Upper lobe of right lung (tissue), 1 donor: ENCODE data around the gene CHDH. TPM values are rescaled to one million over a fixed set of nuclear protein-coding genes. Genes with fewer than 3 reads are reported as not detected.

ENCODE experiments used
- ATAC-seq: fragments of 200-7000 bp; cut with Tn5 transposase; one replicate; pipeline ENCODE4 v1.9.1; 2020; ENCODE audit warnings: mild to moderate bottlenecking, moderate library complexity
- DNase-seq: peaks from one replicate; pipeline ENCODE4 v3.0.0-alpha.2; 2020
- H3K27ac ChIP-seq: fragments of 200-600 bp; one replicate; pipeline ENCODE4 v1.8.0; 2022
- H3K27me3 ChIP-seq: fragments of 200-600 bp; one replicate; pipeline ENCODE4 v1.8.0; 2022; ENCODE audit warnings: mild to moderate bottlenecking
- H3K36me3 ChIP-seq: fragments of 200-600 bp; one replicate; pipeline ENCODE4 v1.8.0; 2022
- H3K4me1 ChIP-seq: fragments of 200-600 bp; one replicate; pipeline ENCODE4 v1.8.0; 2022
- H3K4me3 ChIP-seq: fragments of 200-600 bp; one replicate; pipeline ENCODE4 v1.8.0; 2022; ENCODE audit warnings: mild to moderate bottlenecking
- H3K9me3 ChIP-seq: fragments of 200-600 bp; one replicate; pipeline ENCODE4 v1.8.0; 2022
- intact Hi-C: fragments of 100-400 bp; cut with DNase I; formaldehyde crosslinking; loops from one replicate; pipeline ENCODE4 v1.11.0; 2022
- total RNA-seq: library from RNA; stranded (reverse); fragmentation: NEBNext Ultra II Directional; extraction: Animal tissue kit (Norgen Biotek cat#: 25700); gene quantifications from one replicate; pipeline ENCODE4 v1.2.1, GENCODE V29; 2021
- TF ChIP-seq, protein P1 (sequence below): fragments of 200-600 bp; IDR thresholded peaks from one replicate; pipeline ENCODE4 v1.8.0; 2022; ENCODE audit warnings: antibody characterized with exemption
- donor health status: DM: no; HTN: yes; CAD: no; lungs with severe emphysema.

CHDH gene
- total RNA-seq, 1 donor from 2014 or later: 10.9 TPM

GRCh38 chr3:53834429-53835095 lies 11.7 kb downstream of the CHDH start:
- intact Hi-C loops: no loop called here
- ATAC-seq (peak; percentile 68), DNase-seq (no peak)

GRCh38 chr3:53833700-53834099 lies 12.5 kb downstream of the CHDH start:
- DNase-seq (no peak), ATAC-seq (peak; percentile 72)
- Histone ChIP-seq H3K27ac (no peak overlapping the region), H3K36me3 (no peaks in the 10 kb centered on the region), H3K9me3 (no peaks in the 10 kb centered on the region), H3K4me3 (no peak overlapping the region), H3K4me1 (no peaks in the 10 kb centered on the region), H3K27me3 (no peaks in the 10 kb centered on the region)
- intact Hi-C loops: no loop called here
- TF ChIP-seq, protein P1, sequence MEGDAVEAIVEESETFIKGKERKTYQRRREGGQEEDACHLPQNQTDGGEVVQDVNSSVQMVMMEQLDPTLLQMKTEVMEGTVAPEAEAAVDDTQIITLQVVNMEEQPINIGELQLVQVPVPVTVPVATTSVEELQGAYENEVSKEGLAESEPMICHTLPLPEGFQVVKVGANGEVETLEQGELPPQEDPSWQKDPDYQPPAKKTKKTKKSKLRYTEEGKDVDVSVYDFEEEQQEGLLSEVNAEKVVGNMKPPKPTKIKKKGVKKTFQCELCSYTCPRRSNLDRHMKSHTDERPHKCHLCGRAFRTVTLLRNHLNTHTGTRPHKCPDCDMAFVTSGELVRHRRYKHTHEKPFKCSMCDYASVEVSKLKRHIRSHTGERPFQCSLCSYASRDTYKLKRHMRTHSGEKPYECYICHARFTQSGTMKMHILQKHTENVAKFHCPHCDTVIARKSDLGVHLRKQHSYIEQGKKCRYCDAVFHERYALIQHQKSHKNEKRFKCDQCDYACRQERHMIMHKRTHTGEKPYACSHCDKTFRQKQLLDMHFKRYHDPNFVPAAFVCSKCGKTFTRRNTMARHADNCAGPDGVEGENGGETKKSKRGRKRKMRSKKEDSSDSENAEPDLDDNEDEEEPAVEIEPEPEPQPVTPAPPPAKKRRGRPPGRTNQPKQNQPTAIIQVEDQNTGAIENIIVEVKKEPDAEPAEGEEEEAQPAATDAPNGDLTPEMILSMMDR: no peak

More at GRCh38 chr3:53834429-53835095, 11.7 kb downstream of the CHDH start:
- no peaks in the 10 kb centered on the region for H3K9me3 ChIP-seq
- H3K36me3 ChIP-seq: no peaks in the 10 kb centered on the region
- TF ChIP-seq, protein P1: no peak
- H3K4me1 ChIP-seq: no peaks in the 10 kb centered on the region
- no peaks in the 10 kb centered on the region for H3K27me3 ChIP-seq
- no peak overlapping the region for H3K27ac ChIP-seq
- H3K4me3 ChIP-seq: no peak overlapping the region

DNA sequence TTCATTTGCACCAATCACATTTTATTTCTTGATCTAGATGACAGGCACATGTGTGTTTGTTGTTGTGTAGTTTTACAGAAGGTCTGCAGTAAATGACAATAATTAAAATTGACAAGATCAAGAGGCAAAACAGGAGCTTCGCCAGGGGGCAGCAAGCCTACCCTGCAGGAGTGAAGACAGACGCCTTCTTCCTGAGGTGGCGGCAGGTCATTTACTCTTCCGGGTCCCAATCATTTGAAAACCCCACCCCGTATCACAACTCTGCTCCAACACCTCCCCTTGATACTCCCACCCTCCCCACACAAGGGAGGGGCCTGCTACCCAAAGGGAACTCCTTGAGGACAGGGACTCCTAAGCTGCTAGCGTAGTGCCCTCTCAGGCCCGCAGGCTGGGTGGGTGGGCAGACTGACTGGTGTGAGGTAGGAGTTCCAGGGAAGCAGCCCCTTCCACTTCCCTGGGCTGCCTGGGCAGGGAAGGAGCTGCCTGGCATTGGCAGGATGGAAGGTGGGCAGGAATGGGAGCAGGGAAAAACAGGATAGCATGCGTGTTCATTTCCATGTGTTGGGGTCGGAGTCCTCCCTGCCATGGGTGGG lies 13.1 kb downstream of the CHDH start:
- no peak overlapping the region for H3K27ac ChIP-seq

DNA sequence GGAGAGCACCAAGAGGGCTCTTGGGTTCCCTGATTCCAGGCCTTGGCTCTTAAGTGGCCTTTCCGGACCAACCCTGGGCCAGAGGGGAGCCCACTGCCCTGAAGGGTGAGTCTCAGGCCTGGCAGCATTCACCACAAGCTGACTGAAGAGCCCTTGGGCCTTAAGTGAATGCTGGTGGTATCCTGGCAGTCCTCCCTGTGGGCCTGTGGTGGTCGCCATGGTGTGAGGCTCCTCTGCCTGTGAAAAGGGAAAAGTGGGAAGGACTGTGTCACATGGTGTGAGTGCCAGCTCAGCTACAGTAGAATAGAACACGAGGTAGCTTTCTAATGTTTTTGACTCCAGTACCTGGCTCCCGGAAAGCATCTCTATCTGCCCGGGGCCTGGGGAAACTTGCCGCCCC lies 15.3 kb downstream of the CHDH start:
- no peak overlapping the region for H3K27ac ChIP-seq
- no peak for ATAC-seq
- TF ChIP-seq, protein P1: no peak
- DNase-seq: no peak
- H3K4me1 ChIP-seq: no peaks in the 10 kb centered on the region
- no peak overlapping the region for H3K4me3 ChIP-seq
- H3K27me3 ChIP-seq: no peaks in the 10 kb centered on the region
- H3K9me3 ChIP-seq: no peaks in the 10 kb centered on the region
- intact Hi-C loops: no loop called here
- H3K36me3 ChIP-seq: no peaks in the 10 kb centered on the region

More for the DNA sequence above, 13.1 kb downstream of the CHDH start:
- TF ChIP-seq, protein P1: no peak
- Histone ChIP-seq H3K27me3 (no peaks in the 10 kb centered on the region), H3K36me3 (no peaks in the 10 kb centered on the region), H3K9me3 (no peaks in the 10 kb centered on the region), H3K4me1 (no peaks in the 10 kb centered on the region), H3K4me3 (no peak overlapping the region)
- DNase-seq (no peak), ATAC-seq (no peak)
- intact Hi-C loops: no loop called here

GRCh38 chr3:53829605-53830004 lies 16.6 kb downstream of the CHDH start:
- Histone ChIP-seq H3K4me3 (no peak overlapping the region), H3K36me3 (no peaks in the 10 kb centered on the region), H3K9me3 (no peaks in the 10 kb centered on the region), H3K27ac (no peak overlapping the region), H3K4me1 (no peaks in the 10 kb centered on the region), H3K27me3 (no peaks in the 10 kb centered on the region)
- TF ChIP-seq, protein P1: no peak
- ATAC-seq (no peak), DNase-seq (no peak)
- intact Hi-C loops: no loop called here
